A673 (cell line): ENCODE measurements around the gene RAP1B.

Source experiments
- CTCF ChIP-seq: fragments of 300-800, 200-600 bp; sonication (generic); conservative IDR thresholded peaks from 2 replicates; pipeline ENCODE4 v1.5.1; 2017; ENCODE audit warnings: low read depth, mild to moderate bottlenecking, antibody characterized with exemption, low read length, moderate library complexity, mixed read lengths
- EZH2 ChIP-seq: fragments of 200-600 bp; sonication (generic); IDR thresholded peaks from 2 replicates; pipeline ENCODE4 v1.6.1; 2017; ENCODE audit warnings: borderline replicate concordance, low read depth, mild to moderate bottlenecking, mixed read lengths, antibody characterized with exemption, low read length; ENCODE audit not compliant: poor library complexity, severe bottlenecking

DNA sequence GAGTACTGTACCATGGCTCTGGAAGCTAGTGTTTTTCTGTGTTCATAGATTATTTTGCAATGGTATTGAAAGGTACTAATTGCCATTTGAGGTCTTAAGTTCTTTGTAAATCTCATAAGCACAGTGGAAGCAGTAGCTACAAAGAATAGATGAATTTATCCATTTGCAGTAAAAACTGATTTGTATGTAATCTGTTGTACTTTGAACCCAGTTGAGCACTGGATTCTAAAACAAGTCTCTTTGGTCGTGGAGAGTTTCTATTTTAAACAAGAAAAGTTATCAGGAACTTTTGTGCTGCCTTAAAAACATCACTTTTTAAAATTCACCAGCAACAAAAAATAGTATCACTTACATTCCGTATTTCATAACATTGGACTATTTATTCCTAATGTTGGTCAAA lies 4.1 kb downstream of the RAP1B start:
- no peak for TF ChIP-seq CTCF
- no peak for TF ChIP-seq EZH2
